Measurements from ENCODE around the gene EXOC3L2.

EXOC3L2 gene

GRCh38 chr19:45218911-45219743 lies 26.1 kb downstream of the EXOC3L2 start:
- no peak for DNase-seq

GRCh38 chr19:45218426-45218825 lies 26.8 kb downstream of the EXOC3L2 start:
- DNase-seq, result no peak

- no peak for DNase-seq
These were observed 27.3 kb downstream of the EXOC3L2 start for GRCh38 chr19:45217957-45218334.

- DNase-seq, result no peak
These were observed 27.8 kb downstream of the EXOC3L2 start for GRCh38 chr19:45217193-45217956.

GRCh38 chr19:45216667-45217066 lies 28.5 kb downstream of the EXOC3L2 start:
- no peak for DNase-seq

- DNase-seq, result no peak
These were observed 29.6 kb downstream of the EXOC3L2 start for GRCh38 chr19:45215391-45216191.

GRCh38 chr19:45213031-45213430 lies 32.2 kb downstream of the EXOC3L2 start:
- no peak for DNase-seq

GRCh38 chr19:45211751-45212381 lies 33.3 kb downstream of the EXOC3L2 start:
- no peak for DNase-seq

- no peak for DNase-seq
These were observed 38.9 kb downstream of the EXOC3L2 start for GRCh38 chr19:45206328-45206727.

- DNase-seq, result no peak
These were observed 39.4 kb downstream of the EXOC3L2 start for GRCh38 chr19:45205810-45206209.

- DNase-seq, result no peak
These were observed 42.6 kb downstream of the EXOC3L2 start for GRCh38 chr19:45202637-45203036.

- DNase-seq, result no peak
These were observed 44.6 kb downstream of the EXOC3L2 start for GRCh38 chr19:45200568-45200967.

GRCh38 chr19:45195764-45196163 lies 49.4 kb downstream of the EXOC3L2 start:
- DNase-seq, result no peak

- DNase-seq, result no peak
These were observed 53.8 kb downstream of the EXOC3L2 start for GRCh38 chr19:45191375-45191774.

GRCh38 chr19:45189971-45190370 lies 55.2 kb downstream of the EXOC3L2 start:
- DNase-seq, result no peak

- DNase-seq, result no peak
These were observed 57.6 kb downstream of the EXOC3L2 start for GRCh38 chr19:45187421-45188100.

- DNase-seq, result no peak
These were observed 58.5 kb downstream of the EXOC3L2 start for GRCh38 chr19:45186509-45187334.

- no peak for DNase-seq
These were observed 61.1 kb downstream of the EXOC3L2 start for GRCh38 chr19:45184115-45184514.

GRCh38 chr19:45182758-45183157 lies 62.4 kb downstream of the EXOC3L2 start:
- DNase-seq, result no peak

- no peak for DNase-seq
These were observed 64.3 kb downstream of the EXOC3L2 start for GRCh38 chr19:45180936-45181335.

GRCh38 chr19:45179892-45180370 lies 65.3 kb downstream of the EXOC3L2 start:
- no peak for DNase-seq
